H1 (cell line): ENCODE data around the gene STIM1. TPM values are rescaled to one million over a fixed set of nuclear protein-coding genes. Genes with fewer than 3 reads are reported as not detected.

Source experiments
- CTCF ChIA-PET: fragments of 300-600 bp; sonication (Branson Sonifier 250); formaldehyde crosslinking; loops from one replicate; lab custom pipeline; 2021; ENCODE audit not compliant: partially characterized antibody; lab: Charles Lee
- POLR2A ChIA-PET: fragments of 300-600 bp; sonication (Branson Sonifier 250); formaldehyde crosslinking; loops from one replicate; lab custom pipeline; 2021; ENCODE audit warnings: inconsistent platforms; ENCODE audit not compliant: partially characterized antibody; lab: Charles Lee
- DNase-seq, 2 experiments: peaks; one replicate each; pipeline versions ENCODE4 v3.0.0 to v3.0.0-alpha.2; 2010 to 2022; ENCODE audit warnings: low spot score in 2 of 2, low read depth in 1 of 2, mixed read lengths in 1 of 2
- FAIRE-seq: peaks from 2 replicates; lab custom pipeline; 2011; peaks lifted over from hg19 to GRCh38; lab: Jason Lieb, UNC
- H2AFZ ChIP-seq: 2 replicates; pipeline ENCODE4 v1.8.1; 2012; ENCODE audit warnings: low read length, inconsistent platforms
- H2AK5ac ChIP-seq: 2 replicates; pipeline ENCODE4 v1.6.1; 2013; ENCODE audit warnings: low read depth, low read length
- H2BK120ac ChIP-seq: replicated peaks from 2 replicates; pipeline ENCODE3; 2013; ENCODE audit warnings: low read depth, low read length, inconsistent platforms
- H2BK12ac ChIP-seq: 2 replicates; pipeline ENCODE4 v1.6.1; 2013; ENCODE audit warnings: low read depth, low read length
- H2BK15ac ChIP-seq: 2 replicates; pipeline ENCODE4 v1.6.1; 2013; ENCODE audit warnings: low read length
- H2BK20ac ChIP-seq: 2 replicates; pipeline ENCODE4 v1.6.1; 2013; ENCODE audit warnings: low read length
- H2BK5ac ChIP-seq: 2 replicates; pipeline ENCODE4 v1.6.1; 2013; ENCODE audit warnings: low read depth, low read length
- H3K14ac ChIP-seq: 2 replicates; pipeline ENCODE4 v1.6.1; 2013; ENCODE audit warnings: inconsistent platforms; ENCODE audit not compliant: insufficient read length
- H3K18ac ChIP-seq: 2 replicates; pipeline ENCODE4 v1.6.1; 2013; ENCODE audit warnings: low read length; ENCODE audit errors: extremely low read depth
- H3K23ac ChIP-seq: 2 replicates; pipeline ENCODE4 v1.6.1; 2013; ENCODE audit warnings: inconsistent platforms; ENCODE audit not compliant: insufficient read length
- H3K23me2 ChIP-seq: 2 replicates; pipeline ENCODE4 v1.6.1; 2013; ENCODE audit warnings: low read depth, low read length
- H3K27ac ChIP-seq: 2 replicates; pipeline ENCODE4 v1.6.1; 2011; ENCODE audit warnings: low read depth, low read length, inconsistent platforms
- H3K27me3 ChIP-seq, 4 experiments: replicated peaks in 1 of 4; 1 replicate in 1 of 4; 2 replicates in 3 of 4; pipeline versions ENCODE4 v1.6.1 to v1.8.1; 2011 to 2013; ENCODE audit warnings: low read length in 3 of 4, mild to moderate bottlenecking in 3 of 4, inconsistent platforms in 2 of 4, mixed read lengths in 2 of 4, moderate library complexity in 1 of 4; ENCODE audit not compliant: control insufficient read depth in 3 of 4, insufficient read depth in 3 of 4; ENCODE audit errors: extremely low read depth in 1 of 4
- H3K36me3 ChIP-seq, 4 experiments: 2 replicates each; pipeline versions ENCODE4 v1.6.1 to v1.8.1; 2011 to 2013; ENCODE audit warnings: mild to moderate bottlenecking in 4 of 4, low read length in 3 of 4, moderate library complexity in 2 of 4, control low read depth in 1 of 4, inconsistent platforms in 1 of 4; ENCODE audit not compliant: insufficient read depth in 4 of 4, control insufficient read depth in 2 of 4
- H3K4ac ChIP-seq: replicated peaks from 2 replicates; pipeline ENCODE3; 2013; ENCODE audit warnings: low read length, low read depth, mixed read lengths, inconsistent platforms; ENCODE audit not compliant: insufficient read length
- H3K4me1 ChIP-seq, 4 experiments: replicated peaks in 1 of 4; 1 replicate in 1 of 4; 2 replicates in 3 of 4; pipeline versions ENCODE4 v1.6.1 to v1.8.1; 2011 to 2013; ENCODE audit warnings: low read length in 3 of 4, inconsistent platforms in 2 of 4, mixed read lengths in 1 of 4; ENCODE audit not compliant: insufficient read depth in 4 of 4, control insufficient read depth in 3 of 4
- H3K4me2 ChIP-seq, 2 experiments: 2 replicates each; pipeline versions ENCODE4 v1.6.1 to v1.8.1; 2011 to 2013; ENCODE audit warnings: low read depth in 2 of 2, low read length in 2 of 2, control low read depth in 1 of 2, inconsistent platforms in 1 of 2, mild to moderate bottlenecking in 1 of 2; ENCODE audit not compliant: insufficient read depth in 1 of 2
- H3K4me3 ChIP-seq, 4 experiments: fragments of 200-600, 300-600 bp in 1 of 4; sonication (generic), shearing (Covaris generic), sonication (Bioruptor Twin) in 1 of 4; 2 replicates each; pipeline versions ENCODE4 v1.5.1 to v1.8.1; 2011 to 2016; ENCODE audit warnings: low read length in 4 of 4, low read depth in 3 of 4, control low read depth in 2 of 4, inconsistent platforms in 2 of 4, mild to moderate bottlenecking in 2 of 4, mixed read lengths in 1 of 4, moderate library complexity in 1 of 4; ENCODE audit not compliant: insufficient read depth in 2 of 4; ENCODE audit errors: extremely low read depth in 1 of 4
- H3K56ac ChIP-seq: replicated peaks from 2 replicates; pipeline ENCODE3; 2013; ENCODE audit warnings: low read depth, mild to moderate bottlenecking, mixed read lengths, low read length, inconsistent platforms; ENCODE audit not compliant: insufficient read length
- H3K79me1 ChIP-seq: 2 replicates; pipeline ENCODE4 v1.6.1; 2013; ENCODE audit warnings: low read depth, low read length, control low read depth
- H3K79me2 ChIP-seq, 2 experiments: 2 replicates each; pipeline versions ENCODE4 v1.6.1 to v1.8.1; 2012 to 2013; ENCODE audit warnings: low read length in 2 of 2, mild to moderate bottlenecking in 2 of 2, inconsistent platforms in 1 of 2; ENCODE audit not compliant: insufficient read depth in 2 of 2, control insufficient read depth in 1 of 2
- H3K9ac ChIP-seq, 4 experiments: replicated peaks in 1 of 4; 1 replicate in 1 of 4; 2 replicates in 3 of 4; pipeline versions ENCODE4 v1.6.1 to v1.8.1; 2011 to 2013; ENCODE audit warnings: low read depth in 3 of 4, low read length in 3 of 4, control low read depth in 2 of 4, mild to moderate bottlenecking in 2 of 4, moderate library complexity in 2 of 4, inconsistent platforms in 1 of 4; ENCODE audit errors: extremely low read depth in 1 of 4
- H3K9me3 ChIP-seq, 2 experiments: 2 replicates each; pipeline versions ENCODE4 v1.6.1 to v1.8.1; 2012 to 2013; ENCODE audit warnings: mild to moderate bottlenecking in 2 of 2, moderate library complexity in 2 of 2, control low read depth in 1 of 2, inconsistent platforms in 1 of 2, low read depth in 1 of 2, low read length in 1 of 2, mixed read lengths in 1 of 2; ENCODE audit not compliant: insufficient read depth in 2 of 2
- H4K20me1 ChIP-seq, 2 experiments: replicated peaks in 1 of 2; 2 replicates each; pipeline versions ENCODE3 to v1.8.1; 2011 to 2013; ENCODE audit warnings: inconsistent platforms in 2 of 2, low read length in 2 of 2, mild to moderate bottlenecking in 1 of 2; ENCODE audit not compliant: insufficient read depth in 2 of 2, control insufficient read depth in 1 of 2
- H4K5ac ChIP-seq: 2 replicates; pipeline ENCODE4 v1.6.1; 2013; ENCODE audit warnings: low read length, low read depth, mixed read lengths, inconsistent platforms; ENCODE audit not compliant: insufficient read length
- H4K8ac ChIP-seq: 2 replicates; pipeline ENCODE4 v1.8.0; 2013; ENCODE audit warnings: mild to moderate bottlenecking, moderate library complexity, low read length, inconsistent platforms; ENCODE audit not compliant: insufficient read depth; ENCODE audit errors: extremely low read depth
- H4K91ac ChIP-seq: replicated peaks from 2 replicates; pipeline ENCODE3; 2013; ENCODE audit warnings: low read length, mixed read lengths, inconsistent platforms; ENCODE audit not compliant: insufficient read length
- ASH2L ChIP-seq: fragments of 200-600, 300-600 bp; sonication (generic); IDR thresholded peaks from one replicate; pipeline ENCODE4 v1.7.1; 2017; ENCODE audit warnings: low read length
- ATF3 ChIP-seq: IDR thresholded peaks from 2 replicates; pipeline ENCODE4 v1.6.1; 2011; ENCODE audit warnings: low read depth, mild to moderate bottlenecking, low read length; ENCODE audit not compliant: insufficient read depth
- CBX8 ChIP-seq: fragments of 300-800, 300-1000 bp; sonication (generic); IDR thresholded peaks from 2 replicates; pipeline ENCODE4 v1.7.1; 2016; ENCODE audit warnings: low read depth, low read length, borderline replicate concordance
- CHD1 ChIP-seq: IDR thresholded peaks from 2 replicates; pipeline ENCODE4 v1.6.1; 2012; ENCODE audit warnings: low read depth, low read length, improper control_type of control experiment
- E2F6 ChIP-seq: IDR thresholded peaks from 2 replicates; pipeline ENCODE4 v1.6.1; 2012; ENCODE audit warnings: inconsistent platforms
- KDM5A ChIP-seq: fragments of 200-600 bp; IDR thresholded peaks from 2 replicates; pipeline ENCODE4 v1.7.1; 2012; ENCODE audit warnings: mild to moderate bottlenecking, low read length, inconsistent platforms, mixed read lengths
- POLR2A ChIP-seq, 2 experiments: IDR thresholded peaks; 1 replicate in 1 of 2; 2 replicates in 1 of 2; pipeline ENCODE4 v1.6.1; 2011; ENCODE audit warnings: low read depth in 2 of 2, low read length in 2 of 2, mild to moderate bottlenecking in 2 of 2; ENCODE audit errors: control extremely low read depth in 1 of 2
- POU5F1 ChIP-seq: IDR thresholded peaks from 2 replicates; pipeline ENCODE4 v1.6.1; 2011; ENCODE audit warnings: low read depth, mild to moderate bottlenecking, low read length, moderate library complexity
- RBBP5 ChIP-seq: IDR thresholded peaks from 2 replicates; pipeline ENCODE4 v1.7.1; 2012; ENCODE audit warnings: low read depth, mild to moderate bottlenecking, inconsistent platforms, low read length, moderate library complexity, borderline replicate concordance
- SAP30 ChIP-seq: fragments of 300-600 bp; sonication (generic); IDR thresholded peaks from 2 replicates; pipeline ENCODE4 v1.7.1; 2012; ENCODE audit warnings: low read length, moderate library complexity, mild to moderate bottlenecking, inconsistent platforms; ENCODE audit not compliant: insufficient read depth, insufficient replicate concordance
- SIRT6 ChIP-seq: IDR thresholded peaks from one replicate; pipeline ENCODE4 v1.7.1; 2012; ENCODE audit warnings: low read length, inconsistent platforms
- SRF ChIP-seq: IDR thresholded peaks from 2 replicates; pipeline ENCODE4 v1.6.1; 2011; ENCODE audit warnings: mild to moderate bottlenecking, low read depth, low read length, moderate library complexity
- TAF1 ChIP-seq: IDR thresholded peaks from 2 replicates; pipeline ENCODE4 v1.6.1; 2011; ENCODE audit warnings: mild to moderate bottlenecking, low read depth, low read length
- TAF7 ChIP-seq: optimal IDR thresholded peaks from 2 replicates; pipeline ENCODE3; 2011; ENCODE audit warnings: low read depth, mild to moderate bottlenecking, inconsistent platforms, low read length, moderate library complexity, borderline replicate concordance
- TCF12 ChIP-seq: IDR thresholded peaks from 2 replicates; pipeline ENCODE4 v1.6.1; 2011; ENCODE audit warnings: low read depth, mild to moderate bottlenecking, low read length
- WGBS, 2 experiments: shearing (Covaris generic) in 1 of 2; methylation state at CpG; one replicate each; pipeline versions ENCODE4 v1.1.6 to v1.1.7; 2013 to 2015; ENCODE audit warnings: low lambda C conversion rate in 2 of 2, mixed read lengths in 2 of 2, inconsistent platforms in 1 of 2, low coverage in 1 of 2, missing lambda C conversion rate in 1 of 2; ENCODE audit not compliant: insufficient replicate concordance in 2 of 2, insufficient coverage in 1 of 2, insufficient read length in 1 of 2; ENCODE audit errors: extremely low coverage in 1 of 2, missing lambda C conversion rate in 1 of 2; 5-methylcytosine and 5-hydroxymethylcytosine counted together
- polyA plus RNA-seq, 7 experiments: library from polyadenylated mRNA; depleted of rRNA in 3 of 7; stranded (reverse) in 5 of 7; unstranded in 2 of 7; fragments of >200 nt in 5 of 7; fragments of 200-250 nt in 2 of 7; gene quantifications; 1 replicate in 5 of 7; 2 replicates in 1 of 7; 4 replicates in 1 of 7; pipeline versions ENCODE4 v1.2.1 to v1.2.3, GENCODE V29; 2011 to 2013; ENCODE audit warnings: missing spikeins in 2 of 7, mixed read lengths in 2 of 7
- total RNA-seq: library from RNA; stranded (reverse); fragmentation: NEBNext Ultra II Directional; extraction: Animal tissue kit (Norgen Biotek cat#: 25700); gene quantifications from 2 replicates; pipeline ENCODE4 v1.2.1, GENCODE V29; 2021

Gene STIM1
- total and polyA plus RNA-seq, 2 of the 8 experiments (the other 6 are each of a cell fraction or from before 2014, with no cell fraction given): 11.1 to 12.2 TPM

- WGBS, 2 experiments: 72% methylated on average over 5 of the region's 5 CpGs; no CpG with 5 or more reads in 1 of the 2 experiments
- Histone ChIP-seq H2AFZ (no peak overlapping the region), H4K91ac (no peak overlapping the region), H4K20me1 (no peaks in the 10 kb centered on the region), H3K4me2 (no peak overlapping the region), H4K8ac (no peak overlapping the region), H3K23ac (no peak overlapping the region), H3K18ac (no peak overlapping the region), H3K14ac (no peak overlapping the region), H4K5ac (no peak overlapping the region), H3K9me3 (no peaks in the 10 kb centered on the region), H3K4ac (no peak overlapping the region), H3K27ac (no peak overlapping the region), H2BK20ac (no peak overlapping the region), H3K36me3 (no peaks in the 10 kb centered on the region), H3K4me1 (no peaks in the 10 kb centered on the region), H3K4me3 (no peak overlapping the region), H2AK5ac (no peak overlapping the region), H3K23me2 (no peaks in the 10 kb centered on the region; the same call in 1 of the 2 replicates), H2BK15ac (no peak overlapping the region), H3K79me1 (no peaks in the 10 kb centered on the region), H2BK120ac (no peak overlapping the region), H3K56ac (no peak overlapping the region), H3K79me2 (no peaks in the 10 kb centered on the region), H3K27me3 (no peaks in the 10 kb centered on the region), H2BK5ac (no peak overlapping the region), H2BK12ac (no peak overlapping the region), H3K9ac (no peak overlapping the region)
- ChIA-PET POLR2A (no interaction called here), CTCF (interaction anchor here (0.8 to 13.4 kb wide), 3 partner anchors 221 to 259 kb away, joined by 3 to 422 read pairs (median 3); partner anchors contain the start of genes PGAP2, RHOG and STIM1)
- FAIRE-seq: no peak
- no peak for DNase-seq
- TF ChIP-seq E2F6: no peak
- no peak for TF ChIP-seq TAF1
- no peak for TF ChIP-seq SIRT6
- no peak for TF ChIP-seq ASH2L
- TF ChIP-seq SRF: no peak
- no peak for TF ChIP-seq TCF12
- no peak for TF ChIP-seq CBX8
- TF ChIP-seq CHD1: no peak
- no peak for TF ChIP-seq ATF3
- no peak for TF ChIP-seq KDM5A
- no peak for TF ChIP-seq RBBP5
- no peak for TF ChIP-seq POU5F1
- no peak for TF ChIP-seq POLR2A (IDR thresholded peaks at IDR 0.05; ENCODE audit: control extremely low read depth in 1 of 2, low read depth in 2 of 2, low read length in 2 of 2)
- no peak for TF ChIP-seq TAF7
- no peak for TF ChIP-seq SAP30
Observed at GRCh38 chr11:4066910-4067309, 211.4 kb downstream of the STIM1 start.
